Ramos (cell line): ENCODE measurements around the gene MYCBP2.
"Not testable (repeated sequence)": the region's sequence is repeated elsewhere in the genome, so short reads cannot be mapped to it uniquely, and the experiment has no call there.

Source experiments
- in situ Hi-C: fragments of 300-500 bp; cut with MboI; formaldehyde crosslinking; loops from one replicate; pipeline ENCODE4 v1.14.3; 2022; ENCODE audit warnings: low sequenced_read_pairs; ENCODE audit not compliant: unreplicated experiment

MYCBP2 gene

GRCh38 chr13:77339408-77339807 is 12.5 kb upstream of the MYCBP2 start:
- in situ Hi-C loops = no loop called here

DNA sequence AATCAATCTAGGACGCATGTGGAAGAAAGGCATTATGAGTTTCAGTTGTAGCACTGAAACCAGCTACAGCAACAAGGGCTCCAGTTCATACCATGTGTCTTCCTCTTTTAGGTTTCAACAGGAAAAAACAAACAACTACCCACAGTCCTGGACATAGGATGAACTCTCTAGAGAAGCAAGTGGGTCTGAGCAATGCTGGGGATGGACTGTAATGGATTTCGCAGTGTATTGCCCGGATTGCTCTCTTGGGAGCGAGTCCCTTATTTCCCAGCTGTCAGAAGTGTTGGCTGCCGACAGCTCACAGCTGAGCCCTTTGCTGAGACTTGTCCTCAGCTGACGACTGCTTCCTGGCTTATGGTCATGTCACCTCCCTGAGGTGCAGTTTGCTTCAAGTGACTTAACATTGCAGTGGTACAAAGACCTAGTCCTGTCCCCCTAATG is 12.1 kb upstream of the MYCBP2 start:
- in situ Hi-C loops = no loop called here

- in situ Hi-C loops = no loop called here
Measured at GRCh38 chr13:77338329-77338728, 11.4 kb upstream of the MYCBP2 start.

DNA sequence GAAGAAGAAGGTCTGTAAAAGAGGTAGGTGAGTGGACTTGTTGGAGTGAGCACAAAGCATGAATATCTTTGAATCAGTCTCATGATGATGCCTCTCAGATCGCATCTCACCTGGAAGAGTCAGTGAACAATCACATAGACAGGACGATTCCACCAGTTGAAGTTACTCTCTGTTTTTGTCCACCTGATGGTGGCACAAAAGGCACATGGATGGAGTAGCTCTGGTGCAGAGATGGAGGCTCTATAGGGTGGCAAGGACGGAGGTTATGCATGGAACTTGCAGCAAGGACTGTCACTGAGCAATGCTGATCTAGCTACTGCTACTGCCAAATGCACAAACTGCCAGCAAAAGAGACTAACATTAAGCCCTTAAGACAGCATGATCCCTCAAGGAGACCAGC is 10.3 kb upstream of the MYCBP2 start:
- in situ Hi-C loops = no loop called here

- in situ Hi-C loops = no loop called here
Measured at GRCh38 chr13:77335543-77335942, 8.6 kb upstream of the MYCBP2 start.

DNA sequence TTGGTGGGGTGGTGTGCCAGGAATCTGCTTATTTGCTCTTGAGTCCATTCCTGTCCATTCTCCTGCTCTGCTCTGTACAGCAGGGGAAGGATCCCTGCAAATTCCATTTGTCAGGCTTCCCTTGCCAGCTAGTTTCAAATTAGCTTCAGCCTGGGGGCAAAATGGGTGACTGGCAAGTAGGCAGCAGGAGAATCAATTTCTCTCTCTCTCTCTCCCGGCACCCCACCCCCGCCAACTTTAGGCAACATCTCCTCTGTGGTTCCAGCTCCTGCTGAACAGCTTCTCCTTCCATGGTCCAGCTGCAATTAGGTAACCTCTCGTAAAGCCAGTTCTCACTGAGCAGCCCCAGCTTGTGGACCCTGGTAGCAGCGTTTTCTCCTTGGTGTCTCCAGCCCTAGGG is 6.7 kb upstream of the MYCBP2 start:
- in situ Hi-C loops = no loop called here

DNA sequence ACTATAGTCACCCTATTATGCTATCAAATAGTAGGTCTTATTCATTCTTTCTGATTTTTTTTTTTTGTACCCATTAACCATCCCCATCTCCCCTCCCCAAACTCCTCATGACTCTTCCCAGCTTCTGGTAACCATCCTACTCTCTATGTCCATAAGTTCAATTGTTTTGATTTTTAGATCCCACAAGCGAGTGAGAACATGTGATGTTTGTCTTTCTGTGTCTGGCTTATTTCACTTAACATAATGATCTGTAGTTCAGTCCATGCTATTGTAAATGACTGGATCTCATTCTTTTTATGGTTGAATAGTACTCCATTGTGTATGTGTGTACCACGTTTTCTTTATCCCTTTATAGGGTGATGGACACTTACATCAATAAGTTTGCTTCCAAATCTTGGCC is 4.5 kb upstream of the MYCBP2 start:
- in situ Hi-C loops = no loop called here

- in situ Hi-C loops = no loop called here
Measured at GRCh38 chr13:77329911-77330584, 3.2 kb upstream of the MYCBP2 start.

DNA sequence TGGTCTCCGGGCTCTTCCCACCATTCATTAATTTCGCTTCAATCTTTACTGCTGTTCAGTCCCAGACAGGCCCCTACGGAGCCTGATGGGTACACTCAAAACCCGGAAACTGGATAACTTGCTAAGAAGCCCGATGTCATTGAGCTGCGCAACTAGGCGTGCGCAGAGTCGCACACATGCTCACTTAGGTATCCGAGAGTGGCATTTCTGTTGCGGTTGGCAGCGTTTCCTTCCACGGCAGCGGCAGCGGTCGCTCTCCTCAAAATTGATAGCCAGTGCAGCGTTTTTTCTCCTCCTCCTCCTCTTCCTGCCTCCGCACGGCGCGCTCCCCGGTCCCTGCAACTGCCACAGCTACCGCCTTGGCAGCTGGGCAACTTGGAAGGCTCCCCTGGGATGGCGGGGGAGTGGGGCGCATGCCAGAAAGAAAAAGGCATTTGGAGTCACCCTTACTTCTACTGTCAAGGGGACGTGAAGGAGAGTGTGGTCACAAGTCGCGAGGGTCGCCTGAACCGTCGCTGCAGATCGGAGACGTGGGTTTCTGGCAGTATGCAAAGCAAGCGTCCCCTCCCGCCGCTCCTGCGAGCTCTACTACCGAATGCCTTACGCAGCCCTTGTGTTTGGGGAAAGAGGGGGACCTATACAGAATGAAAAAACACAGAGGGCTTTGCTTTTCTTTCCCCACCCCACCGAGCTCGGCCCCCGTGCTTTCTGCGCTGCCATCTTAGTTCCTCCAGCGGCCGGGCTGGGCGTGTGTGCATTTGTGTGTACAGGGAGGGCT is 2.4 kb upstream of the MYCBP2 start:
- in situ Hi-C loops = no loop called here

DNA sequence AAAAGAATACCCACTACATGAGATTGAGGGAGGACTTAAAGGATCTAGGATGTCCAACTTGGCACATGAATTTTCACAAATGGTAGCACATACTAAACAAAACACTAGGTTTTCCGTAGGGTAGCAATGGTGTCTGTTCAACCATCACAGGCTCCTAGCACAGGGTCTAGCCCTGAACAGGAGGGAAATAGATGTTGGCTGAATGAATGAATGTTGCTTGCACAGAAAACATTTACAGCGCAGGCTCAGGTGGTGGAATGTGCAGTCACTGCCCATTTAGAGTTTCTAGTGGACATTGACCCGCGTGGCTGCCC is 1.9 kb upstream of the MYCBP2 start:
- in situ Hi-C loops = no loop called here

GRCh38 chr13:77325371-77325980 is 1.4 kb downstream of the MYCBP2 start:
- in situ Hi-C loops = no loop called here

GRCh38 chr13:77323858-77324257 is 3.0 kb downstream of the MYCBP2 start:
- in situ Hi-C loops = no loop called here

- in situ Hi-C loops = no loop called here
Measured at GRCh38 chr13:77319536-77319935, 7.4 kb downstream of the MYCBP2 start.

- in situ Hi-C loops = no loop called here
Measured at GRCh38 chr13:77318741-77319140, 8.2 kb downstream of the MYCBP2 start.

- in situ Hi-C loops = no loop called here
Measured at GRCh38 chr13:77316430-77316829, 10.5 kb downstream of the MYCBP2 start.

- in situ Hi-C loops = not testable (repeated sequence)
Measured at GRCh38 chr13:77315509-77315908, 11.4 kb downstream of the MYCBP2 start.

DNA sequence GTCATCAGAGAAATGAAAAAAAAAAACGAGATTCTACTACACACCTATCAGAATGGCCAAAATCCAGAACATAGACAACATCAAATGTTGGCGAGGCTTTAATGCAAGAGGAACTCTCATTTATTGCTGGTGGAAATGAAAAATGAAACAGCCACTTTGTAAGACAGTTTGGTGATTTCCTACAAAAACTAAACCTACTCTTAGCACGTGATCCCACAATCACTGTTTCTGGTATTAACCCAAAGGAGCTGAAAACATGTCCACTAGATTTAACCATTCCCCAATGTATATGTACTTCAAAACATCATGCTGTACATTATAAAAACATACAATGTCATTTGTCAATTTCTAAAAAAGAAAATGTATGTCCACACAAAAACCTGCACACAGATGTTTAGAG is 13.0 kb downstream of the MYCBP2 start:
- in situ Hi-C loops = no loop called here

DNA sequence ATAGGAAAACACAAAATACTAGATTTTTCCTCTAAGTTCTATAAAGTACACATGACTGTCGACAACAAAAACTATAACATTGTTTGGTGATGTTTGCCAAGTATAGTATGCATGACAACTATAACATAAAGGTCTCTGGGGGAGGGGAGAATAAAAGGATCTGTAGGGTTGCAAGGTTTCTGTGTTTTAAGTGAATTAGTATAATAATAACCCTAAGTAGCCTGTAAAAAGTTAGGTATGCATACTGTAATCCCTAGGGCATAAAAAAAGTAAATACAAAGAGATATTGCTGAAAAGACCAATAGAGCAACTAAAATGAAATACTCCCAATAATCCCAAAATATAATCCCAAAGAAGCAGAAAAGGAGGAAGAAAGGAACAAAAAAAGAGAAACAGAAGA is 14.6 kb downstream of the MYCBP2 start:
- in situ Hi-C loops = no loop called here

- in situ Hi-C loops = no loop called here
Measured at GRCh38 chr13:77310579-77311279, 16.2 kb downstream of the MYCBP2 start.

GRCh38 chr13:77310161-77310560 is 16.7 kb downstream of the MYCBP2 start:
- in situ Hi-C loops = no loop called here

DNA sequence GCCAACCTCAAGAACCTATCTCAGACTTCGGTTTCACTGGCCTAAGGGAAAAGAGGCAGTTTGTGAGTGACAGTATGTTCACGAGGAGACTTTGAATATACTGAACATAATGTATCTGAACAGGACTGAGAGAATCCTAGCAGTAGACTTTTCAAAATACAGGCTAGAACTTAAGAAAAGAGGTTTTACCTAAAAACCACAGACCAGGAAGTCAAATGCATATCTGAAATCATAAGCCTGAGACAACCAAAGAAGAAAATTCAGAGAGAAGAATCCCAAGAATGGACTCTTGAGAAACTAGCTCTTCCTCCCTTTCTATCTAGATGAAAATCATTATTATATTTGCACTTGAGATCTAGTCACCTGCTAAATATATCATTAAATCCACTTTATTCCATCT is 17.6 kb downstream of the MYCBP2 start:
- in situ Hi-C loops = no loop called here
